H1 (cell line): Measurements from ENCODE around the gene SLC12A6. TPM values are rescaled to one million over a fixed set of nuclear protein-coding genes. Genes with fewer than 3 reads are reported as not detected.

ENCODE experiments used
- CTCF ChIA-PET: fragments of 300-600 bp; sonication (Branson Sonifier 250); formaldehyde crosslinking; loops from one replicate; lab custom pipeline; 2021; ENCODE audit not compliant: partially characterized antibody; lab: Charles Lee
- POLR2A ChIA-PET: fragments of 300-600 bp; sonication (Branson Sonifier 250); formaldehyde crosslinking; loops from one replicate; lab custom pipeline; 2021; ENCODE audit warnings: inconsistent platforms; ENCODE audit not compliant: partially characterized antibody; lab: Charles Lee
- DNase-seq, 2 experiments: peaks; one replicate each; pipeline versions ENCODE4 v3.0.0 to v3.0.0-alpha.2; 2010 to 2022; ENCODE audit warnings: low spot score in 2 of 2, low read depth in 1 of 2, mixed read lengths in 1 of 2
- FAIRE-seq: peaks from 2 replicates; lab custom pipeline; 2011; peaks lifted over from hg19 to GRCh38; lab: Jason Lieb, UNC
- H2AFZ ChIP-seq: 2 replicates; pipeline ENCODE4 v1.8.1; 2012; ENCODE audit warnings: low read length, inconsistent platforms
- H2AK5ac ChIP-seq: 2 replicates; pipeline ENCODE4 v1.6.1; 2013; ENCODE audit warnings: low read depth, low read length
- H2BK120ac ChIP-seq: replicated peaks from 2 replicates; pipeline ENCODE3; 2013; ENCODE audit warnings: low read depth, low read length, inconsistent platforms
- H2BK12ac ChIP-seq: 2 replicates; pipeline ENCODE4 v1.6.1; 2013; ENCODE audit warnings: low read depth, low read length
- H2BK15ac ChIP-seq: 2 replicates; pipeline ENCODE4 v1.6.1; 2013; ENCODE audit warnings: low read length
- H2BK20ac ChIP-seq: 2 replicates; pipeline ENCODE4 v1.6.1; 2013; ENCODE audit warnings: low read length
- H2BK5ac ChIP-seq: 2 replicates; pipeline ENCODE4 v1.6.1; 2013; ENCODE audit warnings: low read depth, low read length
- H3K14ac ChIP-seq: 2 replicates; pipeline ENCODE4 v1.6.1; 2013; ENCODE audit warnings: inconsistent platforms; ENCODE audit not compliant: insufficient read length
- H3K18ac ChIP-seq: 2 replicates; pipeline ENCODE4 v1.6.1; 2013; ENCODE audit warnings: low read length; ENCODE audit errors: extremely low read depth
- H3K23ac ChIP-seq: 2 replicates; pipeline ENCODE4 v1.6.1; 2013; ENCODE audit warnings: inconsistent platforms; ENCODE audit not compliant: insufficient read length
- H3K23me2 ChIP-seq: 2 replicates; pipeline ENCODE4 v1.6.1; 2013; ENCODE audit warnings: low read depth, low read length
- H3K27ac ChIP-seq: 2 replicates; pipeline ENCODE4 v1.6.1; 2011; ENCODE audit warnings: low read depth, low read length, inconsistent platforms
- H3K27me3 ChIP-seq, 4 experiments: replicated peaks in 1 of 4; 1 replicate in 1 of 4; 2 replicates in 3 of 4; pipeline versions ENCODE4 v1.6.1 to v1.8.1; 2011 to 2013; ENCODE audit warnings: low read length in 3 of 4, mild to moderate bottlenecking in 3 of 4, inconsistent platforms in 2 of 4, mixed read lengths in 2 of 4, moderate library complexity in 1 of 4; ENCODE audit not compliant: control insufficient read depth in 3 of 4, insufficient read depth in 3 of 4; ENCODE audit errors: extremely low read depth in 1 of 4
- H3K36me3 ChIP-seq, 4 experiments: 2 replicates each; pipeline versions ENCODE4 v1.6.1 to v1.8.1; 2011 to 2013; ENCODE audit warnings: mild to moderate bottlenecking in 4 of 4, low read length in 3 of 4, moderate library complexity in 2 of 4, control low read depth in 1 of 4, inconsistent platforms in 1 of 4; ENCODE audit not compliant: insufficient read depth in 4 of 4, control insufficient read depth in 2 of 4
- H3K4ac ChIP-seq: replicated peaks from 2 replicates; pipeline ENCODE3; 2013; ENCODE audit warnings: low read length, low read depth, mixed read lengths, inconsistent platforms; ENCODE audit not compliant: insufficient read length
- H3K4me1 ChIP-seq, 4 experiments: replicated peaks in 1 of 4; 1 replicate in 1 of 4; 2 replicates in 3 of 4; pipeline versions ENCODE4 v1.6.1 to v1.8.1; 2011 to 2013; ENCODE audit warnings: low read length in 3 of 4, inconsistent platforms in 2 of 4, mixed read lengths in 1 of 4; ENCODE audit not compliant: insufficient read depth in 4 of 4, control insufficient read depth in 3 of 4
- H3K4me2 ChIP-seq, 2 experiments: 2 replicates each; pipeline versions ENCODE4 v1.6.1 to v1.8.1; 2011 to 2013; ENCODE audit warnings: low read depth in 2 of 2, low read length in 2 of 2, control low read depth in 1 of 2, inconsistent platforms in 1 of 2, mild to moderate bottlenecking in 1 of 2; ENCODE audit not compliant: insufficient read depth in 1 of 2
- H3K4me3 ChIP-seq, 4 experiments: fragments of 200-600, 300-600 bp in 1 of 4; sonication (generic), shearing (Covaris generic), sonication (Bioruptor Twin) in 1 of 4; 2 replicates each; pipeline versions ENCODE4 v1.5.1 to v1.8.1; 2011 to 2016; ENCODE audit warnings: low read length in 4 of 4, low read depth in 3 of 4, control low read depth in 2 of 4, inconsistent platforms in 2 of 4, mild to moderate bottlenecking in 2 of 4, mixed read lengths in 1 of 4, moderate library complexity in 1 of 4; ENCODE audit not compliant: insufficient read depth in 2 of 4; ENCODE audit errors: extremely low read depth in 1 of 4
- H3K56ac ChIP-seq: replicated peaks from 2 replicates; pipeline ENCODE3; 2013; ENCODE audit warnings: low read depth, mild to moderate bottlenecking, mixed read lengths, low read length, inconsistent platforms; ENCODE audit not compliant: insufficient read length
- H3K79me1 ChIP-seq: 2 replicates; pipeline ENCODE4 v1.6.1; 2013; ENCODE audit warnings: low read depth, low read length, control low read depth
- H3K79me2 ChIP-seq, 2 experiments: 2 replicates each; pipeline versions ENCODE4 v1.6.1 to v1.8.1; 2012 to 2013; ENCODE audit warnings: low read length in 2 of 2, mild to moderate bottlenecking in 2 of 2, inconsistent platforms in 1 of 2; ENCODE audit not compliant: insufficient read depth in 2 of 2, control insufficient read depth in 1 of 2
- H3K9ac ChIP-seq, 4 experiments: replicated peaks in 1 of 4; 1 replicate in 1 of 4; 2 replicates in 3 of 4; pipeline versions ENCODE4 v1.6.1 to v1.8.1; 2011 to 2013; ENCODE audit warnings: low read depth in 3 of 4, low read length in 3 of 4, control low read depth in 2 of 4, mild to moderate bottlenecking in 2 of 4, moderate library complexity in 2 of 4, inconsistent platforms in 1 of 4; ENCODE audit errors: extremely low read depth in 1 of 4
- H3K9me3 ChIP-seq, 2 experiments: 2 replicates each; pipeline versions ENCODE4 v1.6.1 to v1.8.1; 2012 to 2013; ENCODE audit warnings: mild to moderate bottlenecking in 2 of 2, moderate library complexity in 2 of 2, control low read depth in 1 of 2, inconsistent platforms in 1 of 2, low read depth in 1 of 2, low read length in 1 of 2, mixed read lengths in 1 of 2; ENCODE audit not compliant: insufficient read depth in 2 of 2
- H4K20me1 ChIP-seq, 2 experiments: replicated peaks in 1 of 2; 2 replicates each; pipeline versions ENCODE3 to v1.8.1; 2011 to 2013; ENCODE audit warnings: inconsistent platforms in 2 of 2, low read length in 2 of 2, mild to moderate bottlenecking in 1 of 2; ENCODE audit not compliant: insufficient read depth in 2 of 2, control insufficient read depth in 1 of 2
- H4K5ac ChIP-seq: 2 replicates; pipeline ENCODE4 v1.6.1; 2013; ENCODE audit warnings: low read length, low read depth, mixed read lengths, inconsistent platforms; ENCODE audit not compliant: insufficient read length
- H4K8ac ChIP-seq: 2 replicates; pipeline ENCODE4 v1.8.0; 2013; ENCODE audit warnings: mild to moderate bottlenecking, moderate library complexity, low read length, inconsistent platforms; ENCODE audit not compliant: insufficient read depth; ENCODE audit errors: extremely low read depth
- H4K91ac ChIP-seq: replicated peaks from 2 replicates; pipeline ENCODE3; 2013; ENCODE audit warnings: low read length, mixed read lengths, inconsistent platforms; ENCODE audit not compliant: insufficient read length
- BRCA1 ChIP-seq: IDR thresholded peaks from 2 replicates; pipeline ENCODE4 v1.6.1; 2012; ENCODE audit warnings: low read depth, low read length, improper control_type of control experiment
- E2F6 ChIP-seq: IDR thresholded peaks from 2 replicates; pipeline ENCODE4 v1.6.1; 2012; ENCODE audit warnings: inconsistent platforms
- HDAC2 ChIP-seq, 2 experiments: fragments of 300-600 bp in 1 of 2; sonication (generic) in 1 of 2; IDR thresholded peaks; 2 replicates each; pipeline ENCODE4 v1.6.1; 2011 to 2012; ENCODE audit warnings: low read depth in 2 of 2, low read length in 2 of 2, mild to moderate bottlenecking in 2 of 2, moderate library complexity in 2 of 2, borderline replicate concordance in 1 of 2, inconsistent platforms in 1 of 2
- POU5F1 ChIP-seq: IDR thresholded peaks from 2 replicates; pipeline ENCODE4 v1.6.1; 2011; ENCODE audit warnings: low read depth, mild to moderate bottlenecking, low read length, moderate library complexity
- SIN3A ChIP-seq, 2 experiments: IDR thresholded peaks in 1 of 2; conservative IDR thresholded peaks in 1 of 2; 2 replicates each; pipeline ENCODE4 v1.6.1; 2011 to 2012; ENCODE audit warnings: low read length in 2 of 2, improper control_type of control experiment in 1 of 2, low read depth in 1 of 2, mild to moderate bottlenecking in 1 of 2
- SIRT6 ChIP-seq: IDR thresholded peaks from one replicate; pipeline ENCODE4 v1.7.1; 2012; ENCODE audit warnings: low read length, inconsistent platforms
- SP4 ChIP-seq: IDR thresholded peaks from 2 replicates; pipeline ENCODE4 v1.6.1; 2012; ENCODE audit warnings: low read length, inconsistent platforms
- SRF ChIP-seq: IDR thresholded peaks from 2 replicates; pipeline ENCODE4 v1.6.1; 2011; ENCODE audit warnings: mild to moderate bottlenecking, low read depth, low read length, moderate library complexity
- SUZ12 ChIP-seq: fragments of 200-600 bp; sonication (generic); IDR thresholded peaks from 2 replicates; pipeline ENCODE4 v1.6.1; 2012; ENCODE audit warnings: mild to moderate bottlenecking, inconsistent platforms, low read length, moderate library complexity, mixed read lengths
- TAF7 ChIP-seq: optimal IDR thresholded peaks from 2 replicates; pipeline ENCODE3; 2011; ENCODE audit warnings: low read depth, mild to moderate bottlenecking, inconsistent platforms, low read length, moderate library complexity, borderline replicate concordance
- USF2 ChIP-seq: IDR thresholded peaks from 2 replicates; pipeline ENCODE4 v1.6.1; 2011; ENCODE audit warnings: low read length, improper control_type of control experiment
- ZNF274 ChIP-seq: IDR thresholded peaks from 2 replicates; pipeline ENCODE4 v1.7.0; 2012; ENCODE audit warnings: low read length, borderline replicate concordance; ENCODE audit errors: extremely low read depth
- WGBS, 2 experiments: shearing (Covaris generic) in 1 of 2; methylation state at CpG; one replicate each; pipeline versions ENCODE4 v1.1.6 to v1.1.7; 2013 to 2015; ENCODE audit warnings: low lambda C conversion rate in 2 of 2, mixed read lengths in 2 of 2, inconsistent platforms in 1 of 2, low coverage in 1 of 2, missing lambda C conversion rate in 1 of 2; ENCODE audit not compliant: insufficient replicate concordance in 2 of 2, insufficient coverage in 1 of 2, insufficient read length in 1 of 2; ENCODE audit errors: extremely low coverage in 1 of 2, missing lambda C conversion rate in 1 of 2; 5-methylcytosine and 5-hydroxymethylcytosine counted together
- polyA plus RNA-seq, 7 experiments: library from polyadenylated mRNA; depleted of rRNA in 3 of 7; stranded (reverse) in 5 of 7; unstranded in 2 of 7; fragments of >200 nt in 5 of 7; fragments of 200-250 nt in 2 of 7; gene quantifications; 1 replicate in 5 of 7; 2 replicates in 1 of 7; 4 replicates in 1 of 7; pipeline versions ENCODE4 v1.2.1 to v1.2.3, GENCODE V29; 2011 to 2013; ENCODE audit warnings: missing spikeins in 2 of 7, mixed read lengths in 2 of 7
- total RNA-seq: library from RNA; stranded (reverse); fragmentation: NEBNext Ultra II Directional; extraction: Animal tissue kit (Norgen Biotek cat#: 25700); gene quantifications from 2 replicates; pipeline ENCODE4 v1.2.1, GENCODE V29; 2021

Gene SLC12A6
- total and polyA plus RNA-seq, 2 of the 8 experiments (the other 6 are each of a cell fraction or from before 2014, with no cell fraction given), result 9.2 to 11.1 TPM

GRCh38 chr15:34280193-34280592, 57.4 kb downstream of the SLC12A6 start:
- Histone ChIP-seq H2BK120ac (no peak overlapping the region), H2BK5ac (no peak overlapping the region), H2BK20ac (no peak overlapping the region), H3K4ac (no peak overlapping the region), H3K27me3 (no peaks in the 10 kb centered on the region), H4K20me1 (no peaks in the 10 kb centered on the region), H3K4me2 (no peak overlapping the region), H3K23ac (no peak overlapping the region), H3K4me3 (no peak overlapping the region), H4K91ac (no peak overlapping the region), H3K56ac (no peak overlapping the region), H3K9ac (no peak overlapping the region), H3K9me3 (no peaks in the 10 kb centered on the region), H3K4me1 (no peaks in the 10 kb centered on the region), H2BK12ac (no peak overlapping the region), H3K14ac (no peak overlapping the region), H2AFZ (no peak overlapping the region), H3K79me2 (no peaks in the 10 kb centered on the region), H3K18ac (no peak overlapping the region), H3K27ac (no peak overlapping the region), H4K5ac (no peak overlapping the region), H3K23me2 (no peaks in the 10 kb centered on the region; the same call in 1 of the 2 replicates), H3K36me3 (no peaks in the 10 kb centered on the region), H3K79me1 (no peaks in the 10 kb centered on the region), H2BK15ac (no peak overlapping the region), H4K8ac (no peak overlapping the region), H2AK5ac (no peak overlapping the region)
- ChIA-PET POLR2A (no interaction called here), CTCF (interaction anchor here (1.4 kb wide), 1 partner anchor 16 kb away, joined by 4 read pairs; no protein-coding TSS in a partner anchor)
- 87% methylated on average over 4 of the region's 4 CpGs; no CpG with 5 or more reads in 1 of the 2 experiments for WGBS, 2 experiments
- FAIRE-seq, result no peak
- DNase-seq, result no peak
- TF ChIP-seq BRCA1 (no peak), SIN3A (conservative IDR thresholded peaks at IDR 0.05 in 1 of 2, IDR thresholded peaks at IDR 0.05 in 1 of 2; ENCODE audit: low read depth in 1 of 2, low read length in 2 of 2) (no peak), SP4 (no peak), TAF7 (no peak), SRF (no peak), SUZ12 (no peak), ZNF274 (no peak), POU5F1 (no peak), USF2 (no peak), HDAC2 (IDR thresholded peaks at IDR 0.05; ENCODE audit: borderline replicate concordance in 1 of 2, low read depth in 2 of 2, low read length in 2 of 2) (no peak), E2F6 (no peak), SIRT6 (no peak)
